Tibial nerve (tissue), 4 donors: ENCODE data around the gene IL20RA.

Source experiments
- EP300 ChIP-seq, 2 donors: sonication (generic); formaldehyde crosslinking; IDR thresholded peaks; one replicate each; pipeline ENCODE4 v1.6.1; 2017; ENCODE audit warnings: antibody characterized with exemption in 2 of 2, mild to moderate bottlenecking in 1 of 2
- TF ChIP-seq, protein P1 (sequence below), 5 experiments: fragments of 200-600 bp in 3 of 5; fragments of 450-650 bp in 2 of 5; sonication (generic) in 3 of 5; IDR thresholded peaks; one replicate each; pipeline ENCODE4 v1.5.1; 2016 to 2019; ENCODE audit warnings: antibody characterized with exemption in 5 of 5, mild to moderate bottlenecking in 3 of 5, moderate library complexity in 2 of 5

DNA sequence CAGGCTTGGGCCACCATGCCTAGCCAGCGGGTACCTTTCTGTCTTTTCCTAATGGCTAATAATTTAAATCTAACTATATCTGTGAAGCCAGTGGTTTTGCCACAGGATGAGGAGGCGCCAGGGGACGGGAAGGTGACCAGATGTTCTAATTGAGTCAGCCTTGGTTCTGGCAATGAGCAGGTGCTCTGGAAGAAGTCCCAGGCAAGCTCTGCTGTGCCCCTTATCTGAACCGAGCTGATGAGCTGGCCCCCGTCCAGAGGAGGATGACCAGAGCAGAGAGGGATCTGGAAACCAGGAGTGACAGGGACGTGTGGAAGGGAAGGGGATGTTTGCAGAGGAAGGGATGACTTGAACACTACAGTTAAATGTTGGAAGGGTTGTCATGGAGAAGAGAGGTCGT is 75.9 kb downstream of the IL20RA start:
- TF ChIP-seq, protein P1, sequence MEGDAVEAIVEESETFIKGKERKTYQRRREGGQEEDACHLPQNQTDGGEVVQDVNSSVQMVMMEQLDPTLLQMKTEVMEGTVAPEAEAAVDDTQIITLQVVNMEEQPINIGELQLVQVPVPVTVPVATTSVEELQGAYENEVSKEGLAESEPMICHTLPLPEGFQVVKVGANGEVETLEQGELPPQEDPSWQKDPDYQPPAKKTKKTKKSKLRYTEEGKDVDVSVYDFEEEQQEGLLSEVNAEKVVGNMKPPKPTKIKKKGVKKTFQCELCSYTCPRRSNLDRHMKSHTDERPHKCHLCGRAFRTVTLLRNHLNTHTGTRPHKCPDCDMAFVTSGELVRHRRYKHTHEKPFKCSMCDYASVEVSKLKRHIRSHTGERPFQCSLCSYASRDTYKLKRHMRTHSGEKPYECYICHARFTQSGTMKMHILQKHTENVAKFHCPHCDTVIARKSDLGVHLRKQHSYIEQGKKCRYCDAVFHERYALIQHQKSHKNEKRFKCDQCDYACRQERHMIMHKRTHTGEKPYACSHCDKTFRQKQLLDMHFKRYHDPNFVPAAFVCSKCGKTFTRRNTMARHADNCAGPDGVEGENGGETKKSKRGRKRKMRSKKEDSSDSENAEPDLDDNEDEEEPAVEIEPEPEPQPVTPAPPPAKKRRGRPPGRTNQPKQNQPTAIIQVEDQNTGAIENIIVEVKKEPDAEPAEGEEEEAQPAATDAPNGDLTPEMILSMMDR (IDR thresholded peaks at IDR 0.05), result no peak
- no peak for TF ChIP-seq EP300 (IDR thresholded peaks at IDR 0.05)
